Measurements from ENCODE around the gene MYL6.

- no peak for TF ChIP-seq CTCF (IDR thresholded peaks at IDR 0.05)
- no peak for TF ChIP-seq POLR2A (IDR thresholded peaks at IDR 0.05)
- no peak for TF ChIP-seq EP300 (IDR thresholded peaks at IDR 0.05)
These were observed 1.5 kb downstream of the MYL6 start for GRCh38 chr12:56159482-56160192.

Data from ovary (tissue), 3 donors.